ENCODE data around the gene CEP164.
A peak's percentile ranks its signal among the peaks of the same experiment; 100 is the strongest.

Gene CEP164

GRCh38 chr11:117327567-117328374 lies at the start of gene CEP164:
TSS of gene CEP164 (plus strand) at chr11:117327854. CDS start at chr11:117338587, 10,733 bp downstream.
- Histone ChIP-seq H3K27me3 (ENCODE audit: control insufficient read depth, insufficient read depth, low read length) (no peaks in the 10 kb centered on the region), H3K9ac (ENCODE audit: low read length) (peak within 1 kb of the TSS; percentile 63), H3K36me3 (ENCODE audit: control insufficient read depth, insufficient read depth, low read length) (no peaks in the 10 kb centered on the region), H3K4me1 (ENCODE audit: control insufficient read depth, insufficient read depth, low read length) (peaks cover 8% of the 10 kb centered on the region), H3K27ac (ENCODE audit: low read depth, low read length) (peak within 1 kb of the TSS; percentile 90), H3K4me3 (ENCODE audit: low read length) (peak within 1 kb of the TSS; percentile 88)

- Histone ChIP-seq H3K4me1 (ENCODE audit: control insufficient read depth, insufficient read depth, low read length) (no peaks in the 10 kb centered on the region), H3K27me3 (ENCODE audit: control insufficient read depth, insufficient read depth, low read length) (no peaks in the 10 kb centered on the region), H3K4me3 (ENCODE audit: low read length) (no peak overlapping the region), H3K9ac (ENCODE audit: low read length) (no peak overlapping the region), H3K36me3 (ENCODE audit: control insufficient read depth, insufficient read depth, low read length) (peaks cover 11% of the 10 kb centered on the region), H3K27ac (ENCODE audit: low read depth, low read length) (no peak overlapping the region)
These were observed 49.3 kb upstream of the CEP164 start for GRCh38 chr11:117278347-117278746.

- Histone ChIP-seq H3K36me3 (ENCODE audit: control insufficient read depth, insufficient read depth, low read length) (peaks cover 13% of the 10 kb centered on the region), H3K4me1 (ENCODE audit: control insufficient read depth, insufficient read depth, low read length) (no peaks in the 10 kb centered on the region), H3K4me3 (ENCODE audit: low read length) (no peak overlapping the region), H3K9ac (ENCODE audit: low read length) (no peak overlapping the region), H3K27me3 (ENCODE audit: control insufficient read depth, insufficient read depth, low read length) (no peaks in the 10 kb centered on the region), H3K27ac (ENCODE audit: low read depth, low read length) (no peak overlapping the region)
These were observed 47.8 kb upstream of the CEP164 start for GRCh38 chr11:117279711-117280376.

- no peaks in the 10 kb centered on the region for H3K4me1 ChIP-seq (ENCODE audit: control insufficient read depth, insufficient read depth, low read length)
- H3K9ac ChIP-seq (ENCODE audit: low read length) = no peak overlapping the region
- peak overlapping the region; percentile 27 for H3K27ac ChIP-seq (ENCODE audit: low read depth, low read length)
- H3K36me3 ChIP-seq (ENCODE audit: control insufficient read depth, insufficient read depth, low read length) = peaks cover 17% of the 10 kb centered on the region
- H3K27me3 ChIP-seq (ENCODE audit: control insufficient read depth, insufficient read depth, low read length) = no peaks in the 10 kb centered on the region
- no peak overlapping the region for H3K4me3 ChIP-seq (ENCODE audit: low read length)
These were observed 46.5 kb upstream of the CEP164 start for GRCh38 chr11:117281159-117281558.

GRCh38 chr11:117281869-117282268 lies 45.8 kb upstream of the CEP164 start:
- no peak overlapping the region for H3K27ac ChIP-seq (ENCODE audit: low read depth, low read length)
- no peak overlapping the region for H3K9ac ChIP-seq (ENCODE audit: low read length)
- H3K4me3 ChIP-seq (ENCODE audit: low read length) = no peak overlapping the region
- H3K27me3 ChIP-seq (ENCODE audit: control insufficient read depth, insufficient read depth, low read length) = no peaks in the 10 kb centered on the region
- peaks cover 20% of the 10 kb centered on the region for H3K36me3 ChIP-seq (ENCODE audit: control insufficient read depth, insufficient read depth, low read length)
- no peaks in the 10 kb centered on the region for H3K4me1 ChIP-seq (ENCODE audit: control insufficient read depth, insufficient read depth, low read length)

- no peak overlapping the region for H3K9ac ChIP-seq (ENCODE audit: low read length)
- H3K36me3 ChIP-seq (ENCODE audit: control insufficient read depth, insufficient read depth, low read length) = peaks cover 20% of the 10 kb centered on the region
- no peak overlapping the region for H3K27ac ChIP-seq (ENCODE audit: low read depth, low read length)
- H3K27me3 ChIP-seq (ENCODE audit: control insufficient read depth, insufficient read depth, low read length) = no peaks in the 10 kb centered on the region
- no peak overlapping the region for H3K4me3 ChIP-seq (ENCODE audit: low read length)
- no peaks in the 10 kb centered on the region for H3K4me1 ChIP-seq (ENCODE audit: control insufficient read depth, insufficient read depth, low read length)
These were observed 44.7 kb upstream of the CEP164 start for GRCh38 chr11:117282956-117283355.

- Histone ChIP-seq H3K9ac (ENCODE audit: low read length) (no peak overlapping the region), H3K4me3 (ENCODE audit: low read length) (no peak overlapping the region), H3K4me1 (ENCODE audit: control insufficient read depth, insufficient read depth, low read length) (no peaks in the 10 kb centered on the region), H3K27ac (ENCODE audit: low read depth, low read length) (no peak overlapping the region), H3K27me3 (ENCODE audit: control insufficient read depth, insufficient read depth, low read length) (no peaks in the 10 kb centered on the region), H3K36me3 (ENCODE audit: control insufficient read depth, insufficient read depth, low read length) (peaks cover 20% of the 10 kb centered on the region)
These were observed 43.6 kb upstream of the CEP164 start for GRCh38 chr11:117284053-117284452.

GRCh38 chr11:117286588-117286987 lies 41.1 kb upstream of the CEP164 start:
- H3K9ac ChIP-seq (ENCODE audit: low read length) = no peak overlapping the region
- peaks cover 33% of the 10 kb centered on the region for H3K36me3 ChIP-seq (ENCODE audit: control insufficient read depth, insufficient read depth, low read length)
- no peaks in the 10 kb centered on the region for H3K4me1 ChIP-seq (ENCODE audit: control insufficient read depth, insufficient read depth, low read length)
- H3K27me3 ChIP-seq (ENCODE audit: control insufficient read depth, insufficient read depth, low read length) = no peaks in the 10 kb centered on the region
- no peak overlapping the region for H3K27ac ChIP-seq (ENCODE audit: low read depth, low read length)
- no peak overlapping the region for H3K4me3 ChIP-seq (ENCODE audit: low read length)

GRCh38 chr11:117287668-117288067 lies 40.0 kb upstream of the CEP164 start:
- Histone ChIP-seq H3K4me3 (ENCODE audit: low read length) (no peak overlapping the region), H3K27me3 (ENCODE audit: control insufficient read depth, insufficient read depth, low read length) (no peaks in the 10 kb centered on the region), H3K9ac (ENCODE audit: low read length) (no peak overlapping the region), H3K27ac (ENCODE audit: low read depth, low read length) (no peak overlapping the region), H3K4me1 (ENCODE audit: control insufficient read depth, insufficient read depth, low read length) (no peaks in the 10 kb centered on the region), H3K36me3 (ENCODE audit: control insufficient read depth, insufficient read depth, low read length) (peaks cover 27% of the 10 kb centered on the region)

- Histone ChIP-seq H3K36me3 (ENCODE audit: control insufficient read depth, insufficient read depth, low read length) (peaks cover 29% of the 10 kb centered on the region), H3K4me1 (ENCODE audit: control insufficient read depth, insufficient read depth, low read length) (no peaks in the 10 kb centered on the region)
These were observed 37.9 kb upstream of the CEP164 start for GRCh38 chr11:117289795-117290194.

GRCh38 chr11:117290809-117291396 lies 36.8 kb upstream of the CEP164 start, which contains the start of gene BACE1-AS:
TSS of gene BACE1-AS (plus strand) at chr11:117291346.
- Histone ChIP-seq H3K27ac (ENCODE audit: low read depth, low read length) (no peak within 1 kb of the TSS), H3K4me1 (ENCODE audit: control insufficient read depth, insufficient read depth, low read length) (no peaks in the 10 kb centered on the region), H3K36me3 (ENCODE audit: control insufficient read depth, insufficient read depth, low read length) (peaks cover 25% of the 10 kb centered on the region), H3K9ac (ENCODE audit: low read length) (no peak within 1 kb of the TSS), H3K27me3 (ENCODE audit: control insufficient read depth, insufficient read depth, low read length) (no peaks in the 10 kb centered on the region), H3K4me3 (ENCODE audit: low read length) (no peak within 1 kb of the TSS)

More at GRCh38 chr11:117289795-117290194, 37.9 kb upstream of the CEP164 start:
- Histone ChIP-seq H3K27me3 (ENCODE audit: control insufficient read depth, insufficient read depth, low read length) (no peaks in the 10 kb centered on the region), H3K4me3 (ENCODE audit: low read length) (no peak overlapping the region), H3K27ac (ENCODE audit: low read depth, low read length) (no peak overlapping the region), H3K9ac (ENCODE audit: low read length) (no peak overlapping the region)

- no peak overlapping the region for H3K9ac ChIP-seq (ENCODE audit: low read length)
- H3K4me3 ChIP-seq (ENCODE audit: low read length) = no peak overlapping the region
- no peak overlapping the region for H3K27ac ChIP-seq (ENCODE audit: low read depth, low read length)
- H3K27me3 ChIP-seq (ENCODE audit: control insufficient read depth, insufficient read depth, low read length) = no peaks in the 10 kb centered on the region
- no peaks in the 10 kb centered on the region for H3K4me1 ChIP-seq (ENCODE audit: control insufficient read depth, insufficient read depth, low read length)
- peaks cover 22% of the 10 kb centered on the region for H3K36me3 ChIP-seq (ENCODE audit: control insufficient read depth, insufficient read depth, low read length)
These were observed 35.0 kb upstream of the CEP164 start for GRCh38 chr11:117292616-117293015.
